Thyroid gland (tissue), 4 donors: ENCODE data around the gene CCDC85B. TPM values are rescaled to one million over a fixed set of nuclear protein-coding genes. Genes with fewer than 3 reads are reported as not detected.

ENCODE experiments used
- DNase-seq, 2 donors: peaks; one replicate each; pipeline ENCODE4 v3.0.0-alpha.2; 2019
- H3K27ac ChIP-seq, 3 donors: fragments of 200-600 bp; sonication (generic); 1 replicate in 2 of 3; 2 replicates in 1 of 3; pipeline ENCODE4 v1.5.1; 2016 to 2019; ENCODE audit warnings: mild to moderate bottlenecking in 1 of 3, moderate library complexity in 1 of 3
- H3K27me3 ChIP-seq: fragments of 200-600 bp; sonication (generic); one replicate; pipeline ENCODE4 v1.5.1; 2019
- H3K36me3 ChIP-seq, 2 donors: fragments of 200-600 bp; sonication (generic); one replicate each; pipeline ENCODE4 v1.5.1; 2016 to 2019
- H3K4me1 ChIP-seq, 2 donors: fragments of 200-600 bp; sonication (generic); one replicate each; pipeline ENCODE4 v1.5.1; 2017 to 2019
- H3K4me3 ChIP-seq, 3 donors: fragments of 200-600 bp; sonication (generic); replicated peaks in 1 of 3; 1 replicate in 2 of 3; 2 replicates in 1 of 3; pipeline ENCODE4 v1.5.1; 2016; ENCODE audit warnings: mild to moderate bottlenecking in 1 of 3
- H3K9me3 ChIP-seq: fragments of 200-600 bp; sonication (generic); one replicate; pipeline ENCODE4 v1.5.1; 2017
- POLR2A ChIP-seq, 2 donors: fragments of 450-650 bp; IDR thresholded peaks; one replicate each; pipeline ENCODE4 v1.6.1; 2017; ENCODE audit warnings: antibody characterized with exemption in 2 of 2, mild to moderate bottlenecking in 2 of 2, moderate library complexity in 1 of 2
- WGBS, 2 donors: methylation state at CpG; one replicate each; pipeline ENCODE4 v1.1.5; 2017; 5-methylcytosine and 5-hydroxymethylcytosine counted together
- intact Hi-C: fragments of 100-400 bp; cut with DNase I; formaldehyde crosslinking; loops from one replicate; pipeline ENCODE4 v1.15.1; 2023
- total RNA-seq, 4 donors: library from RNA; depleted of rRNA; stranded (reverse); fragments of >200 nt; gene quantifications; one replicate each; pipeline ENCODE4 v1.2.3, GENCODE V29; 2016
- TF ChIP-seq, protein P1 (sequence below), 6 experiments: fragments of 200-600 bp in 3 of 6; fragments of 450-650 bp in 3 of 6; sonication (generic) in 3 of 6; IDR thresholded peaks; one replicate each; pipeline ENCODE4 v1.5.1; 2016 to 2019; ENCODE audit warnings: antibody characterized with exemption in 6 of 6, mild to moderate bottlenecking in 2 of 6, inconsistent platforms in 1 of 6, moderate library complexity in 1 of 6

The CCDC85B gene
- total RNA-seq, 4 donors from 2014 or later, result 29.8 to 73.8 (median 42.9) TPM

GRCh38 chr11:65857853-65858680 lies 32.4 kb upstream of the CCDC85B start, which contains the start of gene CFL1:
Gene CFL1 (minus strand): TSS chr11:65858180. CDS start chr11:65858099, 81 bp downstream.
- Histone ChIP-seq H3K4me1 (peaks cover 17 to 38% of the 10 kb centered on the region in 2 donors), H3K4me3 (peak within 1 kb of the TSS; percentile 88 to 99 (median 98)), H3K9me3 (no peaks in the 10 kb centered on the region), H3K27ac (peak within 1 kb of the TSS; percentile 92 to 100 (median 99)), H3K27me3 (no peaks in the 10 kb centered on the region), H3K36me3 (peaks cover 31 to 35% of the 10 kb centered on the region in 2 donors)
- intact Hi-C loops, result no loop called here
- DNase-seq, result peak; percentile 99
- WGBS, 2 donors, result 0 to 1% methylated on average over 10 to 27 of the region's 92 CpGs
- peak; percentile 77 to 98 for TF ChIP-seq POLR2A (IDR thresholded peaks at IDR 0.05)
- TF ChIP-seq, protein P1, sequence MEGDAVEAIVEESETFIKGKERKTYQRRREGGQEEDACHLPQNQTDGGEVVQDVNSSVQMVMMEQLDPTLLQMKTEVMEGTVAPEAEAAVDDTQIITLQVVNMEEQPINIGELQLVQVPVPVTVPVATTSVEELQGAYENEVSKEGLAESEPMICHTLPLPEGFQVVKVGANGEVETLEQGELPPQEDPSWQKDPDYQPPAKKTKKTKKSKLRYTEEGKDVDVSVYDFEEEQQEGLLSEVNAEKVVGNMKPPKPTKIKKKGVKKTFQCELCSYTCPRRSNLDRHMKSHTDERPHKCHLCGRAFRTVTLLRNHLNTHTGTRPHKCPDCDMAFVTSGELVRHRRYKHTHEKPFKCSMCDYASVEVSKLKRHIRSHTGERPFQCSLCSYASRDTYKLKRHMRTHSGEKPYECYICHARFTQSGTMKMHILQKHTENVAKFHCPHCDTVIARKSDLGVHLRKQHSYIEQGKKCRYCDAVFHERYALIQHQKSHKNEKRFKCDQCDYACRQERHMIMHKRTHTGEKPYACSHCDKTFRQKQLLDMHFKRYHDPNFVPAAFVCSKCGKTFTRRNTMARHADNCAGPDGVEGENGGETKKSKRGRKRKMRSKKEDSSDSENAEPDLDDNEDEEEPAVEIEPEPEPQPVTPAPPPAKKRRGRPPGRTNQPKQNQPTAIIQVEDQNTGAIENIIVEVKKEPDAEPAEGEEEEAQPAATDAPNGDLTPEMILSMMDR (IDR thresholded peaks at IDR 0.05), result peak in 1 of 6 experiments; percentile 5

DNA sequence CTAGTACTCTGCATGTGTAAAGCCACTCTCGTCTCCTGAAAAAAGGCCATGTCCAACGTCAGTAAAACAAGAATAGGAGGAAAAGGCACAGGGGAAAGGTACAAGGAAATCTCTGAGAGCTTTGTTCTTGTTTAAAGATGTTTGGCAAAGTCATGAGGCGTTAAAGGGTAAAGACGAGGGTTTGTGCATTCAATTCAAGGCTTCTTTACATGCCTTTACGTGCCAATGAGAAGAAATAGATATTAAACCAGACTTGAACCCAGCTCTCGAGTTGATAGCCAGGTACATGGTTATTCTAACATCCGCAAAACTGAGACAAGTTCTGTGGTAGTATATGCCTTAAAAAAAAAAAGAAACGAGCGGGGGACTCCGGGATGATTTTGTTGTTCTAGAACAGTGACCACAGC lies 31.8 kb upstream of the CCDC85B start:
- no peak for DNase-seq
- Histone ChIP-seq H3K27ac (peak overlapping the region; percentile 92 to 100 (median 99)), H3K9me3 (no peaks in the 10 kb centered on the region), H3K36me3 (peaks cover 31 to 34% of the 10 kb centered on the region in 2 donors), H3K4me1 (peaks cover 17 to 38% of the 10 kb centered on the region in 2 donors), H3K27me3 (no peaks in the 10 kb centered on the region), H3K4me3 (peak overlapping the region in 2 of 3 donors; percentile 17 to 84)
- intact Hi-C loops, result no loop called here
- TF ChIP-seq, protein P1 (IDR thresholded peaks at IDR 0.05), result no peak
- no peak for TF ChIP-seq POLR2A (IDR thresholded peaks at IDR 0.05)
- 1% methylated on average over 10 of the region's 10 CpGs for WGBS, 2 donors

GRCh38 chr11:65859095-65859811 lies 31.2 kb upstream of the CCDC85B start:
- Histone ChIP-seq H3K27ac (peak overlapping the region; percentile 92 to 100 (median 99)), H3K9me3 (no peaks in the 10 kb centered on the region), H3K36me3 (peaks cover 31 to 34% of the 10 kb centered on the region in 2 donors), H3K4me1 (peaks cover 17 to 38% of the 10 kb centered on the region in 2 donors), H3K27me3 (no peaks in the 10 kb centered on the region), H3K4me3 (peak overlapping the region in 2 of 3 donors; percentile 77 to 84)
- intact Hi-C loops, result no loop called here
- TF ChIP-seq, protein P1 (IDR thresholded peaks at IDR 0.05), result peak in 1 of 6 experiments; percentile 7
- peak; percentile 63 to 97 for TF ChIP-seq POLR2A (IDR thresholded peaks at IDR 0.05)
- DNase-seq, result peak; percentile 100
- 0 to 1% methylated on average over 10 to 38 of the region's 46 CpGs for WGBS, 2 donors

DNA sequence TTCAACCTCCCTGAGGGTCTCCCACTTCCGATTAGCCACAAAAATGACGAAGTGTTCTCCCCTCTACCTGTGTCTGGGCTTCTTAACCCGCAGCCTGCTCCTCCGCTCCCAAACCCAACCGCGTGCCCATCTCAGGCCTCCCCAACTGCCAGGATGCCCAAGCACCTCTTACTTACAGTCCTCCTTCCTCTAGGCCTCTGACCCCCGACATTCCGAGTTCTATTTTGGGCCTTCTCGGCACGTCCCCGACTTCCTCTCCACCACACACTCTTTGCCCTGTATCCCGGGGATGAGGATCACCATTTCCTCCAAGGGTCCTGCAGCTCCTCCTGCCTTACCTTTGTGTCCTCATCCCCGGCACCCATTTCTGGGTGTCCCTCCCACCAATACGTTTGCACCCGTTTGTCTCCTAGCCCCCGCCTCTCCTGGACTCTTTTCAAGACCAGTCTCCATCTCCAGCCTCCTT lies 30.6 kb upstream of the CCDC85B start:
- Histone ChIP-seq H3K4me1 (peaks cover 17 to 38% of the 10 kb centered on the region in 2 donors), H3K36me3 (peaks cover 31 to 34% of the 10 kb centered on the region in 2 donors), H3K9me3 (no peaks in the 10 kb centered on the region), H3K27me3 (no peaks in the 10 kb centered on the region), H3K4me3 (peak overlapping the region in 2 of 3 donors; percentile 77 to 84), H3K27ac (peak overlapping the region; percentile 92 to 100 (median 99))
- intact Hi-C loops, result no loop called here
- DNase-seq, result no peak
- WGBS, 2 donors, result 4% methylated on average over 16 of the region's 16 CpGs
- TF ChIP-seq, protein P1 (IDR thresholded peaks at IDR 0.05), result no peak
- TF ChIP-seq POLR2A (IDR thresholded peaks at IDR 0.05), result no peak
